ENCODE results near the gene CCDC102B. TPM values are rescaled to one million over a fixed set of nuclear protein-coding genes. Genes with fewer than 3 reads are reported as not detected.

CCDC102B gene
- polyA plus RNA-seq, 1 donor from 2014 or later: 8.7 TPM

DNA sequence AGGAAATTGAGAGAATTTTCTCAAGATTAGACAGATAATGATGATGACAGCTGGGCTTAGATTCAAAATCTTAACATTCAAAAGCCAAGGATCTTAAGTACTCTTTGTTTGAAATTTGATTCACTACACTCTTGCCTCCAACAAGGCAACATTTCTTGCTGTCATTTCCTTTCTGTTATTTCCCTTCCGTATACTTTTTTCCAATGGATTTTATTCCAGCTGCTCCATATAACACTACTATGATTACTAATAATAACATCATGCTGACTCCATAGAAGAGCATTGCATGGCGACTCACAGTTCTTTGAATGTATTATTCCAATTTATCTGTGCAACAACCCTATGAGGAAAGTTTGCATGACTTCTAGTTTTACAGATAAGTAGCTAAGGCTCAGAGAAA is 33.9 kb upstream of the CCDC102B start:
- H3K4me2 ChIP-seq (ENCODE audit: low read length): no peak overlapping the region
- no peak overlapping the region for H2AFZ ChIP-seq (ENCODE audit: low read depth, low read length)
- H3K27ac ChIP-seq (ENCODE audit: low read length): peak overlapping the region; percentile 50
- no peaks in the 10 kb centered on the region for H3K36me3 ChIP-seq (ENCODE audit: insufficient read depth, low read length)
- H4K20me1 ChIP-seq (ENCODE audit: insufficient read depth): no peaks in the 10 kb centered on the region
- H3K27me3 ChIP-seq (ENCODE audit: insufficient read depth, low read depth, low read length): no peaks in the 10 kb centered on the region
- TF ChIP-seq TAF1 (IDR thresholded peaks at IDR 0.05; ENCODE audit: low read depth): no peak
- TF ChIP-seq EZH2 (IDR thresholded peaks at IDR 0.05; ENCODE audit: borderline replicate concordance, insufficient read depth, low read length, poor library complexity, severe bottlenecking): no peak
- H3K9ac ChIP-seq (ENCODE audit: low read length): no peak overlapping the region
- H3K4me3 ChIP-seq (ENCODE audit: low read length): no peak overlapping the region
- H3F3A ChIP-seq (ENCODE audit: insufficient read depth, low read length, poor library complexity, severe bottlenecking): no peaks in the 10 kb centered on the region
- H3K9me2 ChIP-seq (ENCODE audit: insufficient read depth, low read length): no peaks in the 10 kb centered on the region
- H3K79me2 ChIP-seq (replicated peaks; ENCODE audit: insufficient read depth, low read length): no peaks in the 10 kb centered on the region
- no peaks in the 10 kb centered on the region for H3K9me3 ChIP-seq (ENCODE audit: low read length)

- Histone ChIP-seq H3F3A (ENCODE audit: insufficient read depth, low read length, poor library complexity, severe bottlenecking) (no peaks in the 10 kb centered on the region), H3K9ac (ENCODE audit: low read length) (no peak overlapping the region), H3K27me3 (ENCODE audit: insufficient read depth, low read depth, low read length) (no peaks in the 10 kb centered on the region), H3K4me2 (ENCODE audit: low read length) (no peak overlapping the region), H4K20me1 (ENCODE audit: insufficient read depth) (no peaks in the 10 kb centered on the region), H2AFZ (ENCODE audit: low read depth, low read length) (no peak overlapping the region), H3K27ac (ENCODE audit: low read length) (no peak overlapping the region), H3K79me2 (replicated peaks; ENCODE audit: insufficient read depth, low read length) (no peaks in the 10 kb centered on the region), H3K4me3 (ENCODE audit: low read length) (no peak overlapping the region), H3K36me3 (ENCODE audit: insufficient read depth, low read length) (no peaks in the 10 kb centered on the region), H3K9me3 (ENCODE audit: low read length) (no peaks in the 10 kb centered on the region), H3K9me2 (ENCODE audit: insufficient read depth, low read length) (no peaks in the 10 kb centered on the region)
- TF ChIP-seq SMC3 (conservative IDR thresholded peaks at IDR 0.05; ENCODE audit: poor library complexity): no peak
- TF ChIP-seq, protein P1, sequence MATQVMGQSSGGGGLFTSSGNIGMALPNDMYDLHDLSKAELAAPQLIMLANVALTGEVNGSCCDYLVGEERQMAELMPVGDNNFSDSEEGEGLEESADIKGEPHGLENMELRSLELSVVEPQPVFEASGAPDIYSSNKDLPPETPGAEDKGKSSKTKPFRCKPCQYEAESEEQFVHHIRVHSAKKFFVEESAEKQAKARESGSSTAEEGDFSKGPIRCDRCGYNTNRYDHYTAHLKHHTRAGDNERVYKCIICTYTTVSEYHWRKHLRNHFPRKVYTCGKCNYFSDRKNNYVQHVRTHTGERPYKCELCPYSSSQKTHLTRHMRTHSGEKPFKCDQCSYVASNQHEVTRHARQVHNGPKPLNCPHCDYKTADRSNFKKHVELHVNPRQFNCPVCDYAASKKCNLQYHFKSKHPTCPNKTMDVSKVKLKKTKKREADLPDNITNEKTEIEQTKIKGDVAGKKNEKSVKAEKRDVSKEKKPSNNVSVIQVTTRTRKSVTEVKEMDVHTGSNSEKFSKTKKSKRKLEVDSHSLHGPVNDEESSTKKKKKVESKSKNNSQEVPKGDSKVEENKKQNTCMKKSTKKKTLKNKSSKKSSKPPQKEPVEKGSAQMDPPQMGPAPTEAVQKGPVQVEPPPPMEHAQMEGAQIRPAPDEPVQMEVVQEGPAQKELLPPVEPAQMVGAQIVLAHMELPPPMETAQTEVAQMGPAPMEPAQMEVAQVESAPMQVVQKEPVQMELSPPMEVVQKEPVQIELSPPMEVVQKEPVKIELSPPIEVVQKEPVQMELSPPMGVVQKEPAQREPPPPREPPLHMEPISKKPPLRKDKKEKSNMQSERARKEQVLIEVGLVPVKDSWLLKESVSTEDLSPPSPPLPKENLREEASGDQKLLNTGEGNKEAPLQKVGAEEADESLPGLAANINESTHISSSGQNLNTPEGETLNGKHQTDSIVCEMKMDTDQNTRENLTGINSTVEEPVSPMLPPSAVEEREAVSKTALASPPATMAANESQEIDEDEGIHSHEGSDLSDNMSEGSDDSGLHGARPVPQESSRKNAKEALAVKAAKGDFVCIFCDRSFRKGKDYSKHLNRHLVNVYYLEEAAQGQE (IDR thresholded peaks at IDR 0.05; ENCODE audit: borderline replicate concordance): no peak
- TF ChIP-seq, protein P2, sequence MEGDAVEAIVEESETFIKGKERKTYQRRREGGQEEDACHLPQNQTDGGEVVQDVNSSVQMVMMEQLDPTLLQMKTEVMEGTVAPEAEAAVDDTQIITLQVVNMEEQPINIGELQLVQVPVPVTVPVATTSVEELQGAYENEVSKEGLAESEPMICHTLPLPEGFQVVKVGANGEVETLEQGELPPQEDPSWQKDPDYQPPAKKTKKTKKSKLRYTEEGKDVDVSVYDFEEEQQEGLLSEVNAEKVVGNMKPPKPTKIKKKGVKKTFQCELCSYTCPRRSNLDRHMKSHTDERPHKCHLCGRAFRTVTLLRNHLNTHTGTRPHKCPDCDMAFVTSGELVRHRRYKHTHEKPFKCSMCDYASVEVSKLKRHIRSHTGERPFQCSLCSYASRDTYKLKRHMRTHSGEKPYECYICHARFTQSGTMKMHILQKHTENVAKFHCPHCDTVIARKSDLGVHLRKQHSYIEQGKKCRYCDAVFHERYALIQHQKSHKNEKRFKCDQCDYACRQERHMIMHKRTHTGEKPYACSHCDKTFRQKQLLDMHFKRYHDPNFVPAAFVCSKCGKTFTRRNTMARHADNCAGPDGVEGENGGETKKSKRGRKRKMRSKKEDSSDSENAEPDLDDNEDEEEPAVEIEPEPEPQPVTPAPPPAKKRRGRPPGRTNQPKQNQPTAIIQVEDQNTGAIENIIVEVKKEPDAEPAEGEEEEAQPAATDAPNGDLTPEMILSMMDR (IDR thresholded peaks at IDR 0.05; ENCODE audit: poor library complexity, severe bottlenecking): no peak
Observed at GRCh38 chr18:68766433-68766832, 31.4 kb upstream of the CCDC102B start.

DNA sequence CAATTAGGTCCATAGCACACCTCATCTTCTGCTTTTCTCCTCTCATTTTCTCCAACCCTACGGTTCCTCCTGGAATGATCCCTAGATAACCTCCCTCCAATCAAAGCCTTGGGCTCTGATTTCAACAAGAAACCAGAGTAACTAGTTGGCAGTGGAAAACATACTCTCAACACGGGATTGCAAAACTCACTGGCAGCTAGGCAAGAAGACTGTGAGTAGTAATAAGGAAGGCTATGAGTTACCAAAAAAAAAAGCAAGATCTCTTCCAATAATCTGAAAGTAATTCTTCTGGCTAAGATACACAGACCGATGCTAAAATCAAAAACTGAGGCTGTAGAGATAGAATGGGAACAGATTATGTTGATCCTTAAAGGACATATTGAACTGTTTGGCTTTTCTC is 28.4 kb upstream of the CCDC102B start:
- Histone ChIP-seq H3K36me3 (ENCODE audit: insufficient read depth, low read length) (no peaks in the 10 kb centered on the region), H3K4me3 (ENCODE audit: low read length) (no peak overlapping the region), H3K79me2 (replicated peaks; ENCODE audit: insufficient read depth, low read length) (no peaks in the 10 kb centered on the region), H3K4me2 (ENCODE audit: low read length) (no peak overlapping the region), H4K20me1 (ENCODE audit: insufficient read depth) (no peaks in the 10 kb centered on the region), H3K9me3 (ENCODE audit: low read length) (no peaks in the 10 kb centered on the region), H3K9ac (ENCODE audit: low read length) (no peak overlapping the region), H3K27ac (ENCODE audit: low read length) (no peak overlapping the region), H2AFZ (ENCODE audit: low read depth, low read length) (no peak overlapping the region), H3K9me2 (ENCODE audit: insufficient read depth, low read length) (no peaks in the 10 kb centered on the region), H3K27me3 (ENCODE audit: insufficient read depth, low read depth, low read length) (no peaks in the 10 kb centered on the region), H3F3A (ENCODE audit: insufficient read depth, low read length, poor library complexity, severe bottlenecking) (no peaks in the 10 kb centered on the region)
- TF ChIP-seq RAD21 (conservative IDR thresholded peaks at IDR 0.05) (no peak), EZH2 (IDR thresholded peaks at IDR 0.05; ENCODE audit: borderline replicate concordance, insufficient read depth, low read length, poor library complexity, severe bottlenecking) (no peak), POLR2AphosphoS5 (IDR thresholded peaks at IDR 0.05) (no peak), MXI1 (conservative IDR thresholded peaks at IDR 0.05; ENCODE audit: poor library complexity, severe bottlenecking) (no peak), SMC3 (conservative IDR thresholded peaks at IDR 0.05; ENCODE audit: poor library complexity) (no peak), TAF1 (IDR thresholded peaks at IDR 0.05; ENCODE audit: low read depth) (no peak), EP300 (conservative IDR thresholded peaks at IDR 0.05; ENCODE audit: poor library complexity, severe bottlenecking) (no peak)
- TF ChIP-seq, protein P1 (IDR thresholded peaks at IDR 0.05; ENCODE audit: borderline replicate concordance): no peak
- TF ChIP-seq, protein P2 (IDR thresholded peaks at IDR 0.05; ENCODE audit: poor library complexity, severe bottlenecking): no peak

Data from neural cell (in vitro differentiated cells).